Endothelial cell of umbilical vein (primary cell): ENCODE results near the gene FBN3. TPM values are rescaled to one million over a fixed set of nuclear protein-coding genes. Genes with fewer than 3 reads are reported as not detected.

Experiments used
- BruUV-seq: library from RNA; stranded (reverse); fragments of 400-500 nt; replicated peaks from 2 replicates; lab custom pipeline; 2021; lab: Mats Ljungman, UMichigan
- CTCF ChIA-PET: fragments of 300-600, 350-600 bp; sonication (Branson Sonifier 250); formaldehyde crosslinking; loops from one replicate; lab custom pipeline; 2021; ENCODE audit warnings: antibody characterized with exemption, inconsistent platforms; lab: Charles Lee
- POLR2A ChIA-PET: fragments of 300-600, 350-600 bp; sonication (Branson Sonifier 250); formaldehyde crosslinking; loops from one replicate; lab custom pipeline; 2021; ENCODE audit warnings: antibody characterized with exemption, inconsistent platforms; lab: Charles Lee
- DNase-seq: peaks from one replicate; pipeline ENCODE4 v3.0.0-alpha.2; 2011; ENCODE audit warnings: low read depth, low spot score
- FAIRE-seq: peaks from 2 replicates; lab custom pipeline; 2011; peaks lifted over from hg19 to GRCh38; lab: Jason Lieb, UNC
- H2AFZ ChIP-seq: 2 replicates; pipeline ENCODE4 v1.6.0; 2012; ENCODE audit warnings: low read depth, low read length, control low read depth, inconsistent platforms
- H3K27ac ChIP-seq: 2 replicates; pipeline ENCODE4 v1.5.1; 2011; ENCODE audit warnings: low read depth, mild to moderate bottlenecking, control low read depth, low read length, moderate library complexity; ENCODE audit not compliant: insufficient read depth
- H3K27me3 ChIP-seq, 2 experiments: 2 replicates each; pipeline versions ENCODE4 v1.6.0 to v1.6.1; 2011; ENCODE audit warnings: low read length in 2 of 2, mixed read lengths in 1 of 2; ENCODE audit not compliant: control insufficient read depth in 2 of 2, insufficient read depth in 2 of 2
- H3K36me3 ChIP-seq, 2 experiments: 2 replicates in 1 of 2; 3 replicates in 1 of 2; pipeline ENCODE4 v1.5.1; 2011; ENCODE audit warnings: low read length in 2 of 2, mild to moderate bottlenecking in 1 of 2, moderate library complexity in 1 of 2; ENCODE audit not compliant: control insufficient read depth in 2 of 2, insufficient read depth in 2 of 2; ENCODE audit errors: extremely low read depth in 1 of 2
- H3K4me1 ChIP-seq: 3 replicates; pipeline ENCODE4 v1.5.1; 2011; ENCODE audit warnings: mild to moderate bottlenecking, low read length; ENCODE audit not compliant: control insufficient read depth, insufficient read depth; ENCODE audit errors: extremely low read depth
- H3K4me2 ChIP-seq: 2 replicates; pipeline ENCODE4 v1.6.1; 2011; ENCODE audit warnings: low read length, control low read depth, mixed read lengths; ENCODE audit not compliant: insufficient read depth
- H3K4me3 ChIP-seq, 3 experiments: fragments of 200-600 bp in 1 of 3; sonication (generic), shearing (Covaris generic) in 1 of 3; replicated peaks in 1 of 3; 2 replicates each; pipeline ENCODE4 v1.5.1; 2011 to 2016; ENCODE audit warnings: control low read depth in 3 of 3, low read length in 3 of 3, mild to moderate bottlenecking in 2 of 3, inconsistent platforms in 1 of 3, low read depth in 1 of 3, moderate library complexity in 1 of 3; ENCODE audit not compliant: insufficient read depth in 1 of 3
- H3K79me2 ChIP-seq: 2 replicates; pipeline ENCODE4 v1.6.0; 2012; ENCODE audit warnings: low read length, inconsistent platforms; ENCODE audit not compliant: control insufficient read depth, insufficient read depth
- H3K9ac ChIP-seq: replicated peaks from 2 replicates; pipeline ENCODE3; 2011; ENCODE audit warnings: low read length, control low read depth; ENCODE audit not compliant: insufficient read depth; ENCODE audit errors: extremely low read depth
- H3K9me1 ChIP-seq: replicated peaks from 3 replicates; pipeline ENCODE4 v1.6.0; 2011; ENCODE audit warnings: mild to moderate bottlenecking, low read length; ENCODE audit not compliant: control insufficient read depth, insufficient read depth; ENCODE audit errors: extremely low read depth
- H3K9me3 ChIP-seq: replicated peaks from 2 replicates; pipeline ENCODE4 v1.5.1; 2012; ENCODE audit warnings: low read length, inconsistent platforms; ENCODE audit not compliant: control insufficient read depth, insufficient read depth
- H4K20me1 ChIP-seq: replicated peaks from 2 replicates; pipeline ENCODE3; 2011; ENCODE audit warnings: mild to moderate bottlenecking, low read length; ENCODE audit not compliant: control insufficient read depth, insufficient read depth; ENCODE audit errors: extremely low read depth
- CTCF ChIP-seq, 2 donors: IDR thresholded peaks; 1 replicate in 1 of 2; 2 replicates in 1 of 2; pipeline ENCODE4 v1.5.1; 2011; ENCODE audit warnings: low read length in 2 of 2, mild to moderate bottlenecking in 2 of 2, moderate library complexity in 2 of 2, control low read depth in 1 of 2, inconsistent platforms in 1 of 2, low read depth in 1 of 2; ENCODE audit not compliant: insufficient read depth in 1 of 2; ENCODE audit errors: extremely low read depth in 1 of 2
- EZH2 ChIP-seq: IDR thresholded peaks from 2 replicates; pipeline ENCODE4 v1.6.1; 2012; ENCODE audit warnings: borderline replicate concordance, low read depth, mild to moderate bottlenecking, moderate library complexity, low read length, inconsistent platforms; ENCODE audit not compliant: severe bottlenecking
- GATA2 ChIP-seq: IDR thresholded peaks from 2 replicates; pipeline ENCODE4 v1.7.0; 2011; ENCODE audit warnings: low read depth, mild to moderate bottlenecking, moderate library complexity, mixed read lengths, low read length; ENCODE audit not compliant: insufficient read length, insufficient read depth
- JUN ChIP-seq: IDR thresholded peaks from 2 replicates; pipeline ENCODE4 v1.6.1; 2011; ENCODE audit warnings: borderline replicate concordance, low read depth; ENCODE audit not compliant: insufficient read length, insufficient read depth
- MAX ChIP-seq: IDR thresholded peaks from 2 replicates; pipeline ENCODE4 v1.6.1; 2011; ENCODE audit not compliant: insufficient read depth, insufficient read length
- POLR2AphosphoS5 ChIP-seq: IDR thresholded peaks from 2 replicates; pipeline ENCODE4 v1.6.1; 2012; ENCODE audit warnings: low read depth, mild to moderate bottlenecking, control low read depth, low read length, moderate library complexity; ENCODE audit not compliant: insufficient read depth
- dilution Hi-C: fragments of 300-500 bp; cut with MboI; formaldehyde crosslinking; loops from one replicate; pipeline ENCODE4 v1.15.0; 2019; ENCODE audit warnings: low sequenced_read_pairs; ENCODE audit not compliant: extremely low pct_ligation_motif_present
- intact Hi-C: fragments of 100-400 bp; cut with micrococcal nuclease; formaldehyde crosslinking; loops from one replicate; pipeline ENCODE4 v1.10.0; 2022
- polyA plus RNA-seq, 4 experiments: library from polyadenylated mRNA; depleted of rRNA in 3 of 4; stranded (reverse) in 3 of 4; unstranded in 1 of 4; fragments of >200 nt; gene quantifications; 2 replicates each; pipeline versions ENCODE4 v1.2.1 to v1.2.3, GENCODE V29; 2011 to 2012; ENCODE audit warnings: missing spikeins in 1 of 4
- total RNA-seq: library from RNA; stranded (reverse); gene quantifications from 2 replicates; pipeline ENCODE4 v1.2.3, GENCODE V29; 2021

FBN3 gene
- total and polyA plus RNA-seq, 2 donors (not counting 3 experiments of a cell fraction or from before 2014, with no cell fraction given) = not detected

- FAIRE-seq = no peak
- no peaks in the 10 kb centered on the region for H3K4me1 ChIP-seq
- no peak overlapping the region for H3K27ac ChIP-seq
- no peaks in the 10 kb centered on the region for H4K20me1 ChIP-seq
- no peak overlapping the region for H2AFZ ChIP-seq
- H3K4me2 ChIP-seq = no peak overlapping the region
- no peaks in the 10 kb centered on the region for H3K79me2 ChIP-seq
- no peak overlapping the region for H3K9ac ChIP-seq
- no peaks in the 10 kb centered on the region for H3K36me3 ChIP-seq
- BruUV-seq = no TSS peak
- ChIA-PET POLR2A (no interaction called here), CTCF (no interaction called here)
- H3K27me3 ChIP-seq = no peaks in the 10 kb centered on the region
- DNase-seq = no peak
- no peaks in the 10 kb centered on the region for H3K9me1 ChIP-seq
- no peak overlapping the region for H3K4me3 ChIP-seq
- intact Hi-C loops (no loop called here), dilution Hi-C loops (no loop called here)
- H3K9me3 ChIP-seq = peaks cover 6% of the 10 kb centered on the region
- TF ChIP-seq GATA2 = no peak
Observed at GRCh38 chr19:8090950-8091349, 58.4 kb downstream of the FBN3 start.

GRCh38 chr19:8089664-8090601, 59.5 kb downstream of the FBN3 start:
- Histone ChIP-seq H3K4me3 (no peak overlapping the region), H3K4me2 (no peak overlapping the region), H3K36me3 (no peaks in the 10 kb centered on the region), H3K27ac (no peak overlapping the region), H3K27me3 (no peaks in the 10 kb centered on the region), H3K9me3 (no peaks in the 10 kb centered on the region), H3K79me2 (no peaks in the 10 kb centered on the region), H3K9me1 (no peaks in the 10 kb centered on the region), H3K4me1 (no peaks in the 10 kb centered on the region), H4K20me1 (no peaks in the 10 kb centered on the region), H3K9ac (no peak overlapping the region), H2AFZ (no peak overlapping the region)
- DNase-seq (no peak), FAIRE-seq (no peak)
- no TSS peak for BruUV-seq
- intact Hi-C loops (no loop called here), dilution Hi-C loops (no loop called here)
- POLR2A ChIA-PET = no interaction called here
- TF ChIP-seq JUN = no peak
- TF ChIP-seq CTCF (IDR thresholded peaks at IDR 0.05; ENCODE audit: extremely low read depth in 1 of 2, insufficient read depth in 1 of 2, low read depth in 1 of 2, low read length in 2 of 2) = no peak
- TF ChIP-seq POLR2AphosphoS5 = no peak
- TF ChIP-seq GATA2 = no peak
- no peak for TF ChIP-seq EZH2
- no peak for TF ChIP-seq MAX
- CTCF ChIA-PET = no interaction called here
